NCI-H1417 treated with DMSO at 0.1 percent for 48 hours (cell line): ENCODE data around the gene LIMCH1.
"Not testable (repeated sequence)": the region's sequence is repeated elsewhere in the genome, so short reads cannot be mapped to it uniquely, and the experiment has no call there.

ENCODE experiments used
- DNase-seq: peaks from one replicate; lab custom pipeline; 2025; lab: John Stamatoyannopoulos, UW

Gene LIMCH1

DNA sequence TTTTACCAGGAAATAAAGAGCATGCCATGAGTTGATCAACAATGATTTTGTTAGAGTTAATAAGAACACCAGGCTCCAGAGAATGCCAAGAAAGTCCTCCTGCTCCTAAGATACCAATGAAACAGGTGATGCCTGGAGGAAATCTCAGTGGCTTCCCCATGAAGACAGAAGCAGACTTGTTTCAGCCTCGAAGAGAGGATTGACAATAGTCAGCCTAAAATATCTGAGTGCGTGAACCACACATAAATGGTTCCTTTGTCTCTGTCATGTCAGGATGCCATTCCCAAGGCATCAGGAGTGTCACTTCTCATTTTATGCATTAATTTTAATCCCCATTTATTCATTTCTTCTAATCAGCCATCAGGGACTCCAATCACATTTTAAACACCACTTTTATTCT, 141.0 kb downstream of the LIMCH1 start:
- DNase-seq = no peak

GRCh38 chr4:41679991-41680390, 142.0 kb downstream of the LIMCH1 start:
- no peak for DNase-seq

- DNase-seq = no peak
These were observed 143.1 kb downstream of the LIMCH1 start for GRCh38 chr4:41681054-41681453.

DNA sequence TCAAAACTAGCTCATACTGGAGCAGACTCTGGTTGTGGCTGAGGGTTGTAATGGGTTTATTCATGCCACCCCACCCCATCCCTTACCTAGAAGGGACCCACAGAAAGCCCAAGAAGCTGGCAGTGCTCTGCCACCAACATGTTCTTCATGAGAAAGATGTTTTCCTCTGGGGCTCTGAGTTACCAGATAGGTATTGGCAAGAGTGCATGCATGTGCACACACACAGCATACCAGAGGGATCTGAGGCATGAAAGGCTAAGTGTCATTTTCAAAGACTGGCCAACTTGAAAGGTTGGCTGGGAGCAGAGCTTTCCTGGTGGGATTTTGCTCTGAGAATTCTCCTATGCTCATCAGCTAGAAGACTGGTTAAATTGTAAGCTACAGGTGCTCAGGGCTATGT, 145.4 kb downstream of the LIMCH1 start:
- no peak for DNase-seq

- no peak for DNase-seq
These were observed 148.9 kb downstream of the LIMCH1 start for GRCh38 chr4:41686893-41687292.

DNA sequence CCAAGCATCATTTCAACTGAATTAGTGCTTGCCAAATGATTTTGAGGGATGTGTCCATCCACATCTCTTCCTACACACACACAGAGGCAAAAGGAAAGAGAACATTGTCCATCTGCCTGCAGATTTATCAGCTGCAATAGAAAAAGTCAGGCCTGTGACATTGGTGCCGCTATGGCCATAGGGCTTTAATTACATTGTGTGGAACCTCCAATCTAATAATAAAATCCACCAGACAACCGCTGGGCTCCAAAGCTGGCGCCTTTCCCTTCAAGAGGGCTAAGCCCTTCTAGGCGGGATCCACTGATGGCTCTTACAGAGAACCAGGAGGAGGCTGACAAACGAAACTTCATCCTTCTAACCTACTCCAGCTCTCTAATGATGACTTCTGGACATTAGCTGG, 150.0 kb downstream of the LIMCH1 start:
- DNase-seq = no peak

DNA sequence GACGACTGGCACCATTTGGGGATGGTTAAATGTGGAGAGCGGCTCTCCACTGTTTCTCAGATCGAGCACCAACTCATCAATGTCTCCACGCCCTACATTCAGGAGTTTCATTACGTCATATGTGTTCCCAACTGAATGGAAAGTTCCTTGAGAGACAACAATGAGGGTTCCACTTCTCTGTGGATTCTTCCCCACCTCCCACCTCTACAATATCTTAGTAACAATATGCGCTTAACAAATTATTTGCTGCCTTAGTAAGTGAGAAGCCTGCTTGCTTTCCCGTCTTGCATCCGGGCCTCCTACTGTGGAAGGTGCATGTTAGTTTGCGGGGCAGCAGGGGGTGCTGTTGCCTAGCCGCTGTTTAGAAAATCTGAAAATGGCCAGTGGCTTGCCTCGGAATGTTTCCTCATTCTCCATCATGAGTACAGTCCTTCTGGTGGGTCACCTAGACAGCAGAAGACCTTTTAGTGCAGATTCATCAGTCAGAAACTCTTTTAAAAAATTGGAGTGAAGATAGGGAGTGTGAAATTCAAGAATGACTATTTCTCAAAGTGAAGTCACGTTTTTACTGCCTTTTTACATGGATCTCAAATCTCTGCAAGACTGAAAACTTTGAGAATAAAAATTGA, 154.9 kb downstream of the LIMCH1 start:
- peak; percentile 10 for DNase-seq

DNA sequence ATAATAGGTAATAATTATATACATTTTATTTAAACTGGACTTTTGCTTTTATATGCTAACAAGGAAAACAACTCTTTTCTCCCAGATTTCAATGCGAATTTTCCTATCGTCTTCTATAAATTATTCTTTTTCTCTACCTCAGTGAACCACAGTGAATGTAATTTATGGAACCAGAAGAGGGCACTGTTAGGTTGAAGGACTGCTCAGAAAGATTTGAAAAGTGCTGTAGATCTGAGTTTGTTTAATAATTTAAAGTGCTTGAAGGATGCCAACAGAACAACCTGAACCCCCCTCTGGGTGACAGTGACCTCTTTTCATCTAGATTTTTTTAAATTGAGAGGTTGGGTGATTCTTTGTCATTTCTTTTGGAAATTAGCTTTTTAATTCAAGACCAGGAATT, 155.7 kb downstream of the LIMCH1 start:
- peak; percentile 43 for DNase-seq

- DNase-seq = no peak
These were observed 158.2 kb downstream of the LIMCH1 start for GRCh38 chr4:41696131-41696530.

DNA sequence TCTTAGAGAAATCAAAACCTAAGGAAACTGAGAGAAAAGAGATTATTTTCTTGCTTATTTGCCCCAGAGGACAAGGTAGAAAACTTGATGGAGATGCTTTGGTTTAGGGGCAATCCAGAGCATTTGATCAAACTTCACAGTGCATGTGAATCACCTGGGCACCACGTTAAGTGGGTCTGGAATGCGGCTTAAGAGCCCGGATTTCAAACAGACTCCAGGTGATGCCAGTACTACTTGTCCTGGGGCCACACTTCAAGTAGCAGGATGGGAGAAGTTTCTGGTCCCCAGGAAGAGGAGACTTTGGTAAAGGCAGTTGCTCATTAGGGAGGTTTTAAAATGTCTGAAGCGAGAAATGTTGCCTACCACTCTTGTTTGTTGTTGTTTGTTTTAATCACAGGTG, 158.8 kb downstream of the LIMCH1 start:
- no peak for DNase-seq

DNA sequence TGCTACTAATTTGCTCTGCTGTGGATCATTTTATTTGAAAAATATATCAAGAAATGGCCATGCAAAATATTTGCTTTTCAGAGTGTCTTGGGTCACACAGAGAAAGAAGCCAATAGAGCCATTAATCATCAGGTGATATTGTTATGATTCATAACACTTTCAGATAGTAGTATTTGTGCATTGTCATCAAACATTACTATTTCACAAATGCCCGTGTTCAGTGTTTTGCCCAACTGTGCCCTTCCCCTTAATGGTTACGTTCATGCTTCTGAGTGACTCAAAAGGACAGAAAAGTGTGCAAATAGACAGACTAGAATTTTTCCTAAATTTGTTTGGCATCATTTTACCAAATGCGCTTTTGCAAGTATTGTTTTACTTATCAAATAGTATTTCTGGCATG, 164.0 kb downstream of the LIMCH1 start:
- DNase-seq = no peak

GRCh38 chr4:41702770-41703169, 164.8 kb downstream of the LIMCH1 start:
- no peak for DNase-seq

- no peak for DNase-seq
These were observed 165.8 kb downstream of the LIMCH1 start for GRCh38 chr4:41703785-41704184.

DNA sequence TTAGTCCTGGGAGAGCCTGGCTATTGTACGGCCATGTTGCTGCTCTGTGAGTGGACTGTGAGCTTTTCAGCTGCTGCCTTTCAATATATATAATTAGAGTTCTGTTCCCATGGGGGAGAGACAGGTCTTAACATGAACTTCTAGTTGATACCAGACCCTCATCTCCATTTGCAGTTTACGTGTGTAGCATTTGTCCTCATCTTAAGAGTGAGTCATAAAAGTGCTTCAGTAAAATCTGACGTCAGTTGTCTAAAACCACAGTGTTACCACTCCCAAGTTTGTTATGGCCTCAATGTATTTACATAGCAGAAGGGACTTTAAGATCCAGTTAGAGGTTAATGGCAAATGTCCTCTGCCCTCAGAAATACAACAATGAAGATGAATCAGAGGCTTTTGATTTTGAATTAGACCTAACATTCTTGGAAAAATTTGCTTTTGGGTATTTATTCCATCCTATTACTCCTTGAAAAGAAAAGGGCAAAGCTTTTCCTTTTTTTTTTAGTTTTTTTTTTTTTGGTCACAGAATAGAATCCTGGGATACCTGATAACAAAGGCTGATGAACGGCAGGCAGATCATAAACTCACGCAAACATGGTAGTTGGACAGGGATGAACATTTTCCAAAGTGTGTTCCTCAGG, 172.0 kb downstream of the LIMCH1 start:
- no peak for DNase-seq

GRCh38 chr4:41711654-41712053, 173.7 kb downstream of the LIMCH1 start:
- not testable (repeated sequence) for DNase-seq

- DNase-seq = no peak
These were observed 174.5 kb downstream of the LIMCH1 start for GRCh38 chr4:41712425-41712824.

DNA sequence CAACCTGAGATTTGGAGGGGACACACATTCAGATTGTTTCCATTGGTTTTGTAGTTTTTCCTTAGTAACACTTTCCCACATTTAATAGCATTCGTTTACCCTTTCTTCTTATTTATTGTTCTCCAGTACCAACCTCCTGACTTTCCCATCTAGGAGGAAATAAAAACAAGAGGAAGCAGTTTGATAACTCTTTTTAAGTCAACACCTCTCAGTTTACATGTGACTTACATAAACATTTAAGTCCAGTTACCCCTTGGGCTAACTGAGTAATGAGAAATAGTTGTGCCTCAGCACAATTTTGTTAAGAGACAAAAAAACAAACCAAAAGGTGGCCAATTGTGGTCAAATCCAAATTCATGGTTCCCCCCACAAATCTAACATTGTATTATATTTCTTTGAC, 175.8 kb downstream of the LIMCH1 start:
- no peak for DNase-seq

DNA sequence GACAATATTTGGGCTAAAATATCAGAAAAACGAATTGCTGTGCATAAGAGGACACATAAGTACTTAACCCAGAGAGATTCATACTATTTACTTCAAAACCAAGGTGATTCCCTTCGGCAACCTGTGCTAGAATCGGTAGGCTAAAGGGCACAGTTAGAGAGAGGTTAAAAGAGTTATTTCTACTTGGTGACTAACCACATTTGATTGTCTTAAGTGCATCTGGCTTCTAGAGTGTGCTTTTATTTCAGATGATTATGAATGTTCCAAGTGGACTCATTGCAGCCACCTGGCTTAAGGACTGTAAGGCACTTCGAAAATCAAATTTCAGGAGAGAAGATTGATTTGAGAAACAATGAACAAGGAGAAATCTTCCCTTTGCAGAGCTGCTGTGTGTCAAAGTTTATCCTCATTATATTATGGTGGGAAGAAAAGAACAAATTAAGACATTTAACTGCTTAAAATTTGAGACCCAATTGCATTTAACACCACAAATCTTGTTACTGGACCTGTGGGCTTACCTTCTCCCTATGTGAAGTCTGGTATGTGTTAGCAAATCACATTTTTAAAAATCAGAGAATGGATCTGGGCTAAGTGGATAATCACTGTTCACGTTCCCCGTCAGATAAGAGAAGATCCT, 176.5 kb downstream of the LIMCH1 start:
- no peak for DNase-seq

GRCh38 chr4:41715155-41715554, 177.2 kb downstream of the LIMCH1 start:
- no peak for DNase-seq

- DNase-seq = no peak
These were observed 180.9 kb downstream of the LIMCH1 start for GRCh38 chr4:41718907-41719306.

- DNase-seq = no peak
These were observed 181.5 kb downstream of the LIMCH1 start for GRCh38 chr4:41719417-41719816.

- DNase-seq = no peak
These were observed 184.2 kb downstream of the LIMCH1 start for GRCh38 chr4:41722181-41722580.

GRCh38 chr4:41723286-41723685, 185.3 kb downstream of the LIMCH1 start:
- no peak for DNase-seq

DNA sequence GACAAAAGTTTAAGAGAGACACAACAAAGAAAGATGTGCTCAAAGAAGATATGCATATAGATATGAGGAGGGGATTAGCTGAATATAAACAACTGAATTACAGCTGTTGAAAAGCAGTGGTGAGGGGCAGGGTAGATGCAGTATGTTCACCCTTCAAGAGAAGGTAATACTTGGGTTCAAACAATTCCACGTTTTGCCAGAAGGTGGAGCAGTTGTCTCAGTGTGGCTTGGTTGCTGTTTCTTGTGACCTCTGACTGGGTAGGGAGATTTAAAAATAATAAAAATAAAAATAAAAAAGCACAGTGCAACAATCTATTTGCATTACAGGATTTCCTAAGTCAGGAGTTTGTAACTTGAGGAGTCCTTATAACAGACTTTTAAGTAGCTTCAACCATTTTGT, 187.3 kb downstream of the LIMCH1 start:
- DNase-seq = no peak
